HG03095 (cell line): Measurements from ENCODE around the gene SCYGR1.
"Not testable (repeated sequence)": the region's sequence is repeated elsewhere in the genome, so short reads cannot be mapped to it uniquely, and the experiment has no call there.

ENCODE experiments used
- ATAC-seq: cut with Tn5 transposase; IDR thresholded peaks from one replicate; pipeline ENCODE4 v1.9.1; 2021; ENCODE audit warnings: moderate library complexity; ENCODE audit not compliant: unreplicated experiment

The SCYGR1 gene, protein sequence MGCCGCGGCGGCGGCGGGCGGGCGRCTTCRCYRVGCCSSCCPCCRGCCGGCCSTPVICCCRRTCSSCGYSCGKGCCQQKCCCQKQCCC

DNA sequence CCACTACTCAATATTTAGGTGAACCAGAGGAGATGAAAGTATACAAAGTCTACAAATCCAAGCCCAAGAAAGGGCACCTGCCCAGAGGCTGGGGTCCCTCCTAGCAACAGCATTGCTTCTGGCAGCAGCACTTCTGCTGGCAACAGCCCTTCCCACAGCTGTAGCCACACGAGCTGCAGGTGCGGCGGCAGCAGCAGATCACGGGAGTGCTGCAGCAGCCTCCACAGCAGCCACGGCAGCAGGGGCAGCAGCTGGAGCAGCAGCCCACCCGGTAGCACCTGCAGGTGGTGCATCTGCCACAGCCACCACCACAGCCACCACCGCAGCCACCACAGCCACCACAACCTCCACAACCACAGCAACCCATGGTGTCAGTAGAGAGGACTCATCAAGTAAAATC, at the start of gene SCYGR1:
TSS of gene SCYGR1 (minus strand) at position 367 of the 400 bp plus-strand sequence. CDS start at position 367, 0 bp downstream.
- ATAC-seq = not testable (repeated sequence)

DNA sequence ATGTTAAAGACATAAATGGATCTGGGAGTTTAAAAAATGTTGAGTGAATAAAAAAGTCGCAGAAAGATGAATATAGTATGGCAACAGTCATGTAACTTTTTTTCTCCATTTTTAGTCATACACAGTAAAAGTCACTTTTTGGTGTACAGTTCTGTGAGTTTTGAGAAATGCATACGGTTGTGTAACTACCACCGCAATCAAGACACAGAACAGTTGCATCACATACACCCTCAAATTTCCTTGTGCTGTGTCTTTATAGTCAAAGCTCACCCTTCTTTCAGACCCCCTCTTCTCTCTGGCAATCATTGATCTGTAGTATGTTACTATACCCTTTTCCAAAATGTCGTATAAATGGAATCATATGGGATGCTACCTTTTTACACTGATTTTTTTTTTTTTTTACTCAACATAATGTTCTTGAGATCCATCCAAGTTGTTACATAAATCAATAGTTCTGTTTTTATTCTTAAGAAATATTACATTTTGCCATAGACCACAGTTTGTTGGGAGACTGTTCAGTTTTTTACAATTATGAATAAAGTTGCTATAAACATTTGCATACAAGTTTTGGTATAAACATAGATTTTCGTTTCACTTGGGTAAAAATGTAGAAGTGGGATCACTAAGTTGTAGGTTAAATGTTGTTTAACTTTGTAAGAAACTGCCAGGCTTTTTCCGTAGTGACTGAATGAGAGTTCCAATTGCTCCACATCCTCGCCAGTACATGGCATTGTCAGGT, 48.9 kb upstream of the SCYGR1 start:
- ATAC-seq = no peak

DNA sequence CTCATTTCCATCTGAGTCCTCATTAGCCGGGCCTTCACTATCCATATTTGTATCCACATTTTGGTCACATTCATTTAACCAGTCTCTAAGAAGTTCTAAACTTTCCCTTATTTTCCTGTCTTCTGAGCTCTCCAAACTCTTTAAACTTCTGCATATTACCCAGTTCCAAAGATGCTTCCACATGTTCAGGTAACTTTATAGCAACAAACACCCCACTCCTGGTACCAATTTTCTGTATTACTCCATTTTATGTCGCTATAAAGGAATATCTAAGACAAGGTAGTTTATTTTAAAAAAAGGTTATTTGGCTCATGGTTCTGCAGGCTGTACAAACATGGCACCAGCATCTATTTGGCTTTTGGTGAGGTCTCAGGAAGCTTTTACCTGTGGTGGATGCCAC, 45.4 kb upstream of the SCYGR1 start:
- no peak for ATAC-seq

DNA sequence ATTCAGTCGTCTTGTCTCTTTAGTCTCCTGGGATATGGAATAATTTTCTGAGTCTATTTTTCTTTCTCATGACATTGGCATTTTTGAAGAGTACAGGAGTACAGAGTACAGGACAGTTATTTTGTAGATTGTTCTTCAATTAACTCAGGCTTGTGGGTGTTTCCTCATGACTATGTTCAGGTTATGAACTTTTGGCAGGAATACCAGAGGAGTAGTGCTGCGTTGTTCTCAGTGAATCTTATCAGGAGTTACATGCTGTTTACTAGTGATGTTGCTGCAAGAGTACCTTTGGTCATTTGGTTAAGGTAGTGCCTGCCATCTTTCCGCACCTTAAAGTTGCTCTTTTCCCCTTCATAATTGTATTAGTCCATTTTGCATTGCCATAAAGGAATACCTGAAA, 42.9 kb upstream of the SCYGR1 start:
- ATAC-seq = no peak

DNA sequence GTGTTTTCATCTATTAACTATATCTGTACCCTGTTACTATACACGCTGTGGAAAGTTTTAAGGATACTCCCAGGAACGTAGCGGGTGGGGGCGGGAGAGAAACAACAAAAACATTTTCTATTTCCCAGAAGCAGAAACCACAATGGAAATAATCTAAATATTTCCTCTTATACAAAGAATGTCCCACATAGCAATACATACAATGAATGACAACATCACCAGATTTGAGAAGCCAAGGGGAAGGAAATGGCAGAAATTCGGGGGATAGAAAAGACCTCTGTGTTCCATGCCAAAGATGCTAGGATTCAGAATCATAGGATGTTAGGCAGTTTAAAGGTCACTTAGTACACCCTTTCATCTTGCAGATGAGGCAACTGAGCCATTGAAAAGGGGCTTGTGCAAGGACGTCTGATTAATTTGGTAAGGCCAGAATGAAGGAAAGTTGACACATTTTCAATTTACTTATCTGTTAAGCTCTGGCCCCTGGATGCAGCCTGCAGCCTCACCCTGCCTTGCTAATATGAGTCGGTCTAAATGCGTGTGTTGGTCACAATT, 41.1 kb upstream of the SCYGR1 start:
- ATAC-seq = no peak

DNA sequence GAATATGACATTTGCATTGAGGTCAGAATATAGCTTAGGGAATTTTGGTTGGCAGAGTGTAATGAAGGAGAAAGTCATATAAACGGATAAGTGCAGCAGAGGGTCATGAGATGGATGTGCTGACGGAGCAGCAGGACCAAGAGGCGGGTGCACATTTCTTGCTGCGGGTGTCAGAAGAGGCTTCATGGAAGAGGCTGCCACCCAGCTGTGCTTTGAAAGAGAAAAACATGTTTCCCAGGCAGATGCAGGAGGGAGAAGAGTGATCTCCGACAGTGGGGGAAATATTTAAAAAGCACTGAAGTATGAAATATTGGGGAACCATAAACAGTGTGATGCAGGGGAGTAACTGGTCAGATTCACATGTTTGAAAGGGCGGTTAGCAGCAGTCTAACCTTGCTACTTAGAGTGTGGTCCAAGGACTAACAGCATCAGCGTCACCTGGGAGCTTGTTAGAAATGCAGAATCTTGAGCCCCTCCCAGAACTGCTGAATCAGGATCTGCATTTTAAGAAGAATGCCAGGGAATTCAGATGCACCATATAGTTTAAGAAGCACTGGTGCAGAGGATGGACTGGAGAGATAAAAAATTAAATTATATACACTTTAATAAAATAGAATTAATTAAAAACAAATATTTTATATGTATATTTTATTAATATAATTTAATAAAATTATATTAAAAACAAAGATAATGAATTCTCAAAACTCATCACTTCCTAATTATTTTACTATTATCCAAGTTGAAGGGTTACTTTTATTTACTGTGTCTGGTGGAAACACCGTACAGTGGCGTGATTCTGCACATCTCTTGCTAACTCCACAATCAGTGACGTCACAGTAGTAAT, 36.1 kb upstream of the SCYGR1 start:
- ATAC-seq = no peak

DNA sequence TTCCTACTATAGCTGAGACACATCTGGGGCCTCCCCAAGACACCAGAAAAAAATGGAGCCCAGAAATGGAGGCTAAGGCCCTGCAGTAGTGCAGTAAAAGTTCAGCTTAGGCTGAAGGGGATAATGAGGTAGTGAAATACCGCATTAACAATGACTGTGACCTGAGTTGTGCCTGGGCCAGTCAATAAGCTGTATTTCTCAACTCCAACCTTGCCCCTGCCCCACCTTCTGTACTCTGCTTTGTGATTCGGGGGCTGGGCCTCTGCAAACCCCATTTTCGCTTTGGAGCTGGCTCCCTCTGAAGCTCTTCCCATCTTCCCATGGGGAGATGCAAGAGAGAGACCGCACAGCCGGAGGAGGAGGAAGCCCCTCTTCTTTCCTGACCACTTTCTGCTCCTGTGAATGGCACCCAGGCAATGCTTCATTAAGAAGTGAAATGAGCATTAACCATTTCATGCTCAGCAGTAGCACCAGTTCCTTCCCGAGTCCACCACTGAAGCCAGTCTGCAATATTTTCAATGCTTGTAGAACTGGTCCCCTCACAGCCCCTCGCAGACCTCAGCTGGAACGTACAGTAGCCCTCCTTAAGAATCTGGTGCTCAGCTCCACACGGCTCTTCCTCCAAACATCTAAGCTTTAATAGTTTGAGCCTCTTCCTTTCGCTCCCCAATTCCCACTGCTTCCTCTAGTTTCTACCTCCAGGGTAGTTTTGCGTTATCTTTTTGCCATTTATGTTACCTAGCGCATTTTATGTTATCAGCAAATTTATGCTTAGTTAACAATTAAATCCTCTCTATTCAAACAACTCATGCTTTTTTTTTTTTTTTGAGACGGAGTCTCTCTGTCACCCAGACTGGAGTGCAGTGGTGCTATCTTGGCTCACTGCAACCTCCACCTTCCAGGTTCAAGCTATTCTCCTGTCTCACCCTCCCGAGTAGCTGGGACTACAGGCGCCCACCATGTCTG, 32.6 kb upstream of the SCYGR1 start:
- no peak for ATAC-seq

DNA sequence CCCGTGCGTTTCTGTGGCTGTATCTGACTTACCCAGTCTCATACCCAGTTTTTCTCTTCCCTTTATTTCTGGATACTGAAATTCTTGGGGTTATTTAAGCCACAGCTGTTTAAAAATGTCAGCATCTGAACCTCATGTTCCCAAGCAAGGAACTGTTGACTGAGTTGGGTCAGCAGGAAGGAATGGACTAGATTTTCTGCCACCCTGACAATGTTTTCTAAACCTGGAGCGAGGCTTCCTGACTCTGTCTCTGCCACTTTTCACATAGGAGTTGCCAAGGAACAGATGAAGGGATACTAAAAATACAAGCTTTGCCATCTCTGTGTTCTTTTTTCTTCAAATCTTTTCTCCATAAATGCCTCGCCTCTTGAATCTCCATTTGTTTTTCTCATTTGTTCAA, 29.0 kb upstream of the SCYGR1 start:
- no peak for ATAC-seq

DNA sequence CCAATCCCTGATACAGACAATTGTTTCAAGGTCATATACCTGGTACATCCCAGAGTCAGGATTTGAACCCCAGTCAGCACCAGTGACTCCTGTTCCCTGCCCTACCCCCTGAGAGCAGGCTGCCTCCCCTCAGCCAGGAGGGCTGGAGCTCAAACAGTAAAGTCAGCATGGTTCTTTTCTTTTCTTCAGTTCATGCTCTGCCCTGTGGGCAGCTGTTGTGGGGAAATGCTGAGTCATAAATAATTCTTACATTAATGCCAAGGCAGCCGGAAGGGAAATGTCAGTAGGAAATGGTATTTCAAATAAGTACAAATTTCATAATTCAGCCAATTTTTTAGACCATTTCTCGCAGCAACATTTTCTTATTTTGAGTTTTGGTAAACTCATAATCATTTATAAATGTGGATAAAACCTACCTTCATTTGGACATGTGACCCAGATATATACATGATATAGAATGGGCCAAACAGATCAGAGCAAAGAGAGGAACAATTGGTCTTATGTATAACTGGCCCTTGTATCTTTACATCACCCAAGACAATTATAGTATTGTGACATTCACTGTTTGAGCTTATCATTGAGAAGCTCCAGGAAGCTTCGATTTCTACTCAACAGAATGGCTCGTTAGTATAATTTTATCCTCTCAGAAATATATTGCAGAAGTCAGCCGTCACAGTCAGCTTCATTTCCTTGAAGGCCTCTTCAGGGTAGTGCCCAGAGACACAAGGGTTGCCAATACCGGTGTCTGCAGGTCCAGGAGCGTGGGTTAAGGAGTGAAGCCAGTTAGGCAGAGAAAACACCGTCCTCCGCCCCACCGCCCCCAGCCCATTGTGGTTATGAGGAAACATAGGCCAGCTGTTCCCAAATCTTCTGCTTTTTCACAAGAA, 28.0 kb upstream of the SCYGR1 start:
- ATAC-seq = peak; percentile 27

DNA sequence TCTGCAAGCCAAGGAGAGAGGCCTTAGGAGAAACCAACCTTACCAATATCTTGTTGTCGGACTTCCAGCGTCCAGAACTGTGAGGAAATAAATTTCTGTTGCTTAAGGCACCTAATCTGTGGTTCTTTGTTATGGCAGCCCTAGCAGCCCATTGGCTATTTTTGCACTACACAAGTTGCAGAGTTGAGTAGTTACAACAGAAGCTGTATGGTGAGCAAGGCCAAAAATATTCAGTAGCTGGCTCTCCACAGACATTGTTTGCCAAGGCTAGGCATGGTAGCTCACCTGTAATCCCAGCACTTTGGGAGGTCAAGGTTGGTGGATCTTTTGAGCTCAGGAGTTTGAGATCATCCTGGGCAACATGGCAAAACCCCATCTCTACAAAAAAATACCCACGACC, 27.1 kb upstream of the SCYGR1 start:
- no peak for ATAC-seq

DNA sequence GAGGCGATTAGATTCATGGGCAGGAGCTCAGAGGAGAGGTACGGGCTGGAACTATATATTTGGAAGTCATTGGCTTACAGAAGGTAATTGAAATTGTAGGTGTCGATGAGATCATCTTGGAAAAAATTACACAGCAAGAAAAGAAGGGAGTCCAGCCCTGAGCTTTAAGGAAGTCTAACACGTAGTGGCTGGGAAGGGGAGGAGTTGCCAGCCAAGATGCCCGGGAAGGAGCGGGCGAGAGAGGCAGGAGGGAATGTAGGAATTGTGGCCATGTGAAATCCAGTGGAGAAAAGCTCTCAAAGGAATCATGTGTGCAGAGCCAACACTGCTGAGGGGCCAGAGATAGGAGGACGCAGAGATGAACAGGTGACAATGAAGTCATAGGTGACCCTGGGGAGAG, 25.6 kb upstream of the SCYGR1 start:
- ATAC-seq = no peak

DNA sequence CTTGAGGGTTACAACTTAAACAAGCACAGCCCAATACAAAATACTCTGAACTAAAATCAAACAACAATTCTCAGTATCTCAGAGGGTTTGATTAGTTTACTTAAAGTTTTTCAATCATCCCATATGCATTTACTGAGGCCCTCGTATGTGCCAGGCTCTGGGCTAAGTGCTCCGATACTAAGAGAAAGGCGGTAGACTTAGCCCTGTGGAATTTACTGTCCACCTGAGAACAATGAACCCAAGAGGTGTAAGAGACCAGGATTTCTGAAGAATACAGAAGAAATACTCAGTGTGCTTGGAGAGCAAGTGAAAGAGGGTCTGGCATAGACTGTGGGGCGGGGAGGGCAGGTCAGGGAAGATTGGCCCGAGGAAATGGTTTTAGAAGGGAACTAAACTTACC, 25.1 kb upstream of the SCYGR1 start:
- ATAC-seq = no peak

DNA sequence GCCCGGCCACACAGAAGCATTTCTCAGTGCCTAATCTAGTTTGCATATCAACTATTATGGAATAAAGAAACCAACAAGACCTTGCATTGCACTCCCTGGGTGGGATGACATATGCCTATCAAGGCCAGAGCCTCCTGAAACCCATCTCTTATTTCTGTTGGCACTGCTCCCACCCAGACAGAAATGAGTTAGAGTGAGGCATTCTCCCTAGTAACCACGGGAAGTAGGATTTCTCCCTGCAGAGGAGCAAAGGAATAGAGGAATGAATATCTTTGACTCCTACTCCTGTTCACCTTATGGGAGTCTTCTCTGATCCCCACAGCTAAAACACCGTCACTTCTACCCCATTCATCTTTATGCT, 24.2 kb upstream of the SCYGR1 start:
- ATAC-seq = no peak

DNA sequence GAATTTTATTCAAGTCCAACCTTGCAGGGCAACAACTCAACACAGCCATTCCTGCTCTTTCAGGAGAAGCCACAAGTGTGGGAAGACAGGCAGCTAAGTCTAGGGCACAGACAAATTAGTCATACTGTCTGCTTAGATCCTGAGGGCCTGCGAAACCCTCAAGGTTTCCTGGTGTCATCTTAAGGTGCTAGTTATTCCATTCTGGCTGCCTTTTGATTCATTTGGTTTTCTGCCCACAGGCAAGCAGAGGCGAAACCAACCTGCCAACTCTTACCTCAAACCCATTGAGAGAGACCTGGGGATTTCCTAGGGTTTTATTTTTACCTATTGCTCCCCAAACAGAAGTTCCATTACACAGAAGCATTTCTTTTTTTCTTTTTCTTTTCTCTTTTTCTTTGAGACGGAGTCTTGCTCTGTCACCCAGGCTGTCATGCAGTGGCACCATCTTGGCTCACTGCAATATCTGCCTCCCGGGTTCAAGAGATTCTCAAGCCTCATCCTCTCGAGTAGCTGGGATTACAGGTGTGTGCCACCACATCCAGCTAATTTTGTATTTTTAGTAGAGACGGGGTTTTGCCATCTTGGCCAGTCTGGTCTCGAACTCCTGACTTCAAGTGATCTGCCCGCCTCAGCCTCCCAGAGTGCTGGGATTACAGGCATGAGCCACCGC, 23.7 kb upstream of the SCYGR1 start:
- ATAC-seq = peak; percentile 77

DNA sequence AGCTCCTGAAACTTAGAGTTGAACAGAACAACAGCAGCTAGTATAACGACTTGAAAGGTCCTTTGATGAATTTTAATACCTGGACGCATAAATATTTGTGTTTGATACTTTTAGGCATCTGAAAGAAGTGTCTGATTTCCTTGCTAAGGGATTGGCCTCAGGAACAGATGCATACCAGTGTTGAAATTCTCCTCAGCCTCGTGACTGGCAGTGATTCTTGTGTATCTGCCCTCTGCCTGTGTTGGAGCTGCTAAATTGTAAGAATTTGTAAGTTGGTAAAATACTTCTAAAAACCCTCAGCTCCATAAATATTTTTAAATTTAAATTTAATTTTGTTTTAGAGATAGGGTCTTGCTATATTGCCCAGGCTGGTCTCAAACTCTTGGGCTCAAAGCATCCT, 22.4 kb upstream of the SCYGR1 start:
- no peak for ATAC-seq

DNA sequence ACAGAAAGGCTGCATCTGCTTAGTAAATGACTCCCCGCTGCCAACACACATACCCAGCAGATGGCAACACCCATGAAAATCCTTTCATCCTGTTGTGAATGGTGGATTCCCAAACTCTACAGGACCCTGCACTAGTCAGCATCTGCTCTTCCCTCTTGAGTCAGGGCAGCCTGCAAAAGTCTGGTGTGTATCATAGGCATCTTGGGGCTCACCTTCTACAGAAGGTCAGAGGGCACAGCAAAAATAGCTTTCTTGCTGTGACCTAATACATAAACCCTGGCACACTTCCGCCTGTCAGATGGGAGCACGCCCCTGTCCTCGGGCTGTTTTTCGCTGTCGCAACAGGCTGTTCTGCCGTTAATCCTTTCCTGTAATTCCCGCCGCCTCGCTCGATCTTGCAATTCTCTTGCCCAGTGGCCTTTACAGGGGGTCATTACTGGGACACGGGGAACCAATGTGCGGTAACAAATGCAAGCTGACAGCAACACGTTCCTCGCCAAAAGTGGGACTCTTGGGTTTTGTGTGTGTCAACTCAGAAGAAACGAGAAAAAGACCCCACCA, 19.9 kb upstream of the SCYGR1 start:
- ATAC-seq = no peak

DNA sequence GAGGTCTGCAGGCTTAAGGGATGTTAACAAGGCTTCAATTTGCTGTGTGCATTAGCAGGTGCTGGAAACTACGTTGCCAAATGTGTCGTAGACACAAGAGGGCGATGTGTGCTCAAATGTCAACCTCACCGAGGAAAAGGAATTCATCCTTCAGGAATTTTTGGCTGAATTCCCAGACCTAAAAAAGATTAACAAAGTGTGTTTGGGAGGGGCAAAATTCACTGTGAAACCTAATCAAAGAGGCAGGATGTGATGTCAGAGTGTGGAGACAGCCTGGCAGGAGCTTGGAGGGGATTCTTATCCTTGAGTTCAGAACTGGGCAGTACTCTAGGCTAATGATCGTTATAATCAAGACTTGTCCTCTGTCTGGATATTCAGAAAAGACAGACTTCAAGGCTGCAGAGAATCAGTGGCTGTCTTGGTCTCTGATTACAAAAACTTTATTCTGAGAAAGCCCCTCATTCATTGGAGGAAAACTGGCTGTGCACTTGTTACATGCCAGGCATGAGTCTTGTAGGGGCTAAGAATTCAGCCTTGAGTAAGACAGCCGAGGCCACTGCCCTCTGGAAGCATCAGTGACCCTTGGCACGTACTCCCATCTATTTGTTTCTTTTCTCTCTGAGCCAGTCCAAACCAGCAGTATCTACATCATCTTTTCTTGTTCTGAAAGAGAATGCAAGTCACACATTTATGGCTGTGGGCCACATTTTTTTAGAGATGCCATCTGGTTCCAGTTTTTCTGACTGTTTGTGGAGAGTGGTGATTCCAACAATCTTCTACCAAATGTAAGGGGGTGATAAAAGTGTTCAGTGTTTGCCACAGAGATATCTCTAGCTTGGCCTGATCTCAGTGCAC, 18.7 kb upstream of the SCYGR1 start:
- no peak for ATAC-seq
